Measurements from ENCODE around the gene MMP2. TPM values are rescaled to one million over a fixed set of nuclear protein-coding genes. Genes with fewer than 3 reads are reported as not detected.

MMP2 gene
- polyA plus RNA-seq, 1 donor from 2014 or later, result 2.5 TPM

GRCh38 chr16:55475919-55476318 lies 3.1 kb upstream of the MMP2 start:
- Histone ChIP-seq H3K79me2 (replicated peaks; ENCODE audit: insufficient read depth, low read length) (no peaks in the 10 kb centered on the region), H3K27ac (ENCODE audit: low read length) (no peak overlapping the region), H3K27me3 (ENCODE audit: insufficient read depth, low read depth, low read length) (peaks cover 25% of the 10 kb centered on the region), H3K4me2 (ENCODE audit: low read length) (no peak overlapping the region), H3K4me3 (ENCODE audit: low read length) (no peak overlapping the region), H3K9me3 (ENCODE audit: low read length) (no peaks in the 10 kb centered on the region), H3K9me2 (ENCODE audit: insufficient read depth, low read length) (no peaks in the 10 kb centered on the region), H3F3A (ENCODE audit: insufficient read depth, low read length, poor library complexity, severe bottlenecking) (no peaks in the 10 kb centered on the region), H2AFZ (ENCODE audit: low read depth, low read length) (no peak overlapping the region), H3K9ac (ENCODE audit: low read length) (no peak overlapping the region), H4K20me1 (ENCODE audit: insufficient read depth) (no peaks in the 10 kb centered on the region), H3K36me3 (ENCODE audit: insufficient read depth, low read length) (no peaks in the 10 kb centered on the region)
- TF ChIP-seq, protein P1, sequence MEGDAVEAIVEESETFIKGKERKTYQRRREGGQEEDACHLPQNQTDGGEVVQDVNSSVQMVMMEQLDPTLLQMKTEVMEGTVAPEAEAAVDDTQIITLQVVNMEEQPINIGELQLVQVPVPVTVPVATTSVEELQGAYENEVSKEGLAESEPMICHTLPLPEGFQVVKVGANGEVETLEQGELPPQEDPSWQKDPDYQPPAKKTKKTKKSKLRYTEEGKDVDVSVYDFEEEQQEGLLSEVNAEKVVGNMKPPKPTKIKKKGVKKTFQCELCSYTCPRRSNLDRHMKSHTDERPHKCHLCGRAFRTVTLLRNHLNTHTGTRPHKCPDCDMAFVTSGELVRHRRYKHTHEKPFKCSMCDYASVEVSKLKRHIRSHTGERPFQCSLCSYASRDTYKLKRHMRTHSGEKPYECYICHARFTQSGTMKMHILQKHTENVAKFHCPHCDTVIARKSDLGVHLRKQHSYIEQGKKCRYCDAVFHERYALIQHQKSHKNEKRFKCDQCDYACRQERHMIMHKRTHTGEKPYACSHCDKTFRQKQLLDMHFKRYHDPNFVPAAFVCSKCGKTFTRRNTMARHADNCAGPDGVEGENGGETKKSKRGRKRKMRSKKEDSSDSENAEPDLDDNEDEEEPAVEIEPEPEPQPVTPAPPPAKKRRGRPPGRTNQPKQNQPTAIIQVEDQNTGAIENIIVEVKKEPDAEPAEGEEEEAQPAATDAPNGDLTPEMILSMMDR (IDR thresholded peaks at IDR 0.05; ENCODE audit: poor library complexity, severe bottlenecking), result no peak
- TF ChIP-seq SMC3 (conservative IDR thresholded peaks at IDR 0.05; ENCODE audit: poor library complexity) (no peak), REST (IDR thresholded peaks at IDR 0.05; ENCODE audit: borderline replicate concordance) (no peak), MXI1 (conservative IDR thresholded peaks at IDR 0.05; ENCODE audit: poor library complexity, severe bottlenecking) (no peak), RAD21 (conservative IDR thresholded peaks at IDR 0.05) (no peak), POLR2AphosphoS5 (IDR thresholded peaks at IDR 0.05) (no peak), TAF1 (IDR thresholded peaks at IDR 0.05; ENCODE audit: low read depth) (no peak), EZH2 (IDR thresholded peaks at IDR 0.05; ENCODE audit: borderline replicate concordance, insufficient read depth, low read length, poor library complexity, severe bottlenecking) (no peak), EP300 (conservative IDR thresholded peaks at IDR 0.05; ENCODE audit: poor library complexity, severe bottlenecking) (no peak)

- no peak overlapping the region for H2AFZ ChIP-seq (ENCODE audit: low read depth, low read length)
- H3K9me3 ChIP-seq (ENCODE audit: low read length), result no peaks in the 10 kb centered on the region
- no peak overlapping the region for H3K27ac ChIP-seq (ENCODE audit: low read length)
- no peak overlapping the region for H3K4me2 ChIP-seq (ENCODE audit: low read length)
- no peaks in the 10 kb centered on the region for H3K79me2 ChIP-seq (replicated peaks; ENCODE audit: insufficient read depth, low read length)
- no peaks in the 10 kb centered on the region for H3K9me2 ChIP-seq (ENCODE audit: insufficient read depth, low read length)
- no peaks in the 10 kb centered on the region for H3K36me3 ChIP-seq (ENCODE audit: insufficient read depth, low read length)
- H3K27me3 ChIP-seq (ENCODE audit: insufficient read depth, low read depth, low read length), result peaks cover 32% of the 10 kb centered on the region
- H3K4me3 ChIP-seq (ENCODE audit: low read length), result no peak overlapping the region
- no peak for TF ChIP-seq RAD21 (conservative IDR thresholded peaks at IDR 0.05)
- TF ChIP-seq POLR2AphosphoS5 (IDR thresholded peaks at IDR 0.05), result no peak
- no peak for TF ChIP-seq MXI1 (conservative IDR thresholded peaks at IDR 0.05; ENCODE audit: poor library complexity, severe bottlenecking)
- no peak for TF ChIP-seq EZH2 (IDR thresholded peaks at IDR 0.05; ENCODE audit: borderline replicate concordance, insufficient read depth, low read length, poor library complexity, severe bottlenecking)
- TF ChIP-seq, protein P1 (IDR thresholded peaks at IDR 0.05; ENCODE audit: poor library complexity, severe bottlenecking), result no peak
- TF ChIP-seq REST (IDR thresholded peaks at IDR 0.05; ENCODE audit: borderline replicate concordance), result no peak
- TF ChIP-seq EP300 (conservative IDR thresholded peaks at IDR 0.05; ENCODE audit: poor library complexity, severe bottlenecking), result no peak
- no peak for TF ChIP-seq SMC3 (conservative IDR thresholded peaks at IDR 0.05; ENCODE audit: poor library complexity)
- no peak for TF ChIP-seq TAF1 (IDR thresholded peaks at IDR 0.05; ENCODE audit: low read depth)
- no peaks in the 10 kb centered on the region for H3F3A ChIP-seq (ENCODE audit: insufficient read depth, low read length, poor library complexity, severe bottlenecking)
- H4K20me1 ChIP-seq (ENCODE audit: insufficient read depth), result no peaks in the 10 kb centered on the region
- H3K9ac ChIP-seq (ENCODE audit: low read length), result no peak overlapping the region
These were observed 2.1 kb upstream of the MMP2 start for GRCh38 chr16:55476625-55477533.

Measured in neural cell (in vitro differentiated cells).